Effector memory CD4-positive, alpha-beta T cell (primary cell): ENCODE measurements around the gene SPRR5.

Experiments
- DNase-seq, 3 donors: peaks; one replicate each; pipeline ENCODE4 v3.0.0-alpha.2; 2020
- H3K27ac ChIP-seq: 2 replicates; pipeline ENCODE4 v1.7.0; 2013; ENCODE audit warnings: mild to moderate bottlenecking, low read length, moderate library complexity; ENCODE audit not compliant: insufficient read depth, poor library complexity, severe bottlenecking
- H3K27me3 ChIP-seq: replicated peaks from 2 replicates; pipeline ENCODE4 v1.7.0; 2013; ENCODE audit warnings: mild to moderate bottlenecking, low read length; ENCODE audit not compliant: insufficient read depth, control insufficient read depth, poor library complexity, severe bottlenecking
- H3K36me3 ChIP-seq: 2 replicates; pipeline ENCODE4 v1.7.0; 2013; ENCODE audit warnings: mild to moderate bottlenecking, low read length, moderate library complexity; ENCODE audit not compliant: control insufficient read depth, insufficient read depth
- H3K4me1 ChIP-seq: 2 replicates; pipeline ENCODE4 v1.7.0; 2013; ENCODE audit warnings: low read length, mild to moderate bottlenecking; ENCODE audit not compliant: control insufficient read depth, insufficient read depth, poor library complexity, severe bottlenecking
- H3K4me3 ChIP-seq: 2 replicates; pipeline ENCODE4 v1.7.0; 2013; ENCODE audit warnings: low read length, low read depth, mild to moderate bottlenecking; ENCODE audit not compliant: insufficient read depth, poor library complexity, severe bottlenecking
- H3K9me3 ChIP-seq: 2 replicates; pipeline ENCODE4 v1.7.0; 2013; ENCODE audit warnings: mild to moderate bottlenecking, low read length, moderate library complexity; ENCODE audit not compliant: control insufficient read depth

Gene SPRR5

GRCh38 chr1:152977614-152978013, 30.6 kb downstream of the SPRR5 start:
- Histone ChIP-seq H3K36me3 (no peaks in the 10 kb centered on the region), H3K4me1 (no peaks in the 10 kb centered on the region), H3K27me3 (no peaks in the 10 kb centered on the region), H3K9me3 (no peaks in the 10 kb centered on the region), H3K4me3 (no peak overlapping the region), H3K27ac (no peak overlapping the region)
- DNase-seq: no peak

GRCh38 chr1:152980676-152981075, 33.7 kb downstream of the SPRR5 start:
- no peak overlapping the region for H3K4me3 ChIP-seq
- no peak overlapping the region for H3K27ac ChIP-seq
- no peaks in the 10 kb centered on the region for H3K4me1 ChIP-seq
- no peaks in the 10 kb centered on the region for H3K36me3 ChIP-seq
- H3K9me3 ChIP-seq: no peaks in the 10 kb centered on the region
- no peaks in the 10 kb centered on the region for H3K27me3 ChIP-seq
- DNase-seq: no peak

- Histone ChIP-seq H3K9me3 (no peaks in the 10 kb centered on the region), H3K36me3 (no peaks in the 10 kb centered on the region), H3K27me3 (no peaks in the 10 kb centered on the region), H3K27ac (no peak overlapping the region), H3K4me1 (no peaks in the 10 kb centered on the region), H3K4me3 (no peak overlapping the region)
- no peak for DNase-seq
These were observed 34.3 kb downstream of the SPRR5 start for GRCh38 chr1:152981146-152981871.

- Histone ChIP-seq H3K4me1 (no peaks in the 10 kb centered on the region), H3K4me3 (no peak overlapping the region), H3K27ac (no peak overlapping the region), H3K9me3 (no peaks in the 10 kb centered on the region), H3K27me3 (no peaks in the 10 kb centered on the region), H3K36me3 (no peaks in the 10 kb centered on the region)
- no peak for DNase-seq
These were observed 35.1 kb downstream of the SPRR5 start for GRCh38 chr1:152982076-152982475.

GRCh38 chr1:152983234-152983633, 36.2 kb downstream of the SPRR5 start:
- Histone ChIP-seq H3K27ac (no peak overlapping the region), H3K4me1 (no peaks in the 10 kb centered on the region), H3K9me3 (no peaks in the 10 kb centered on the region), H3K36me3 (no peaks in the 10 kb centered on the region), H3K4me3 (no peak overlapping the region), H3K27me3 (no peaks in the 10 kb centered on the region)
- no peak for DNase-seq

GRCh38 chr1:152983743-152984142, 36.7 kb downstream of the SPRR5 start, which contains the start of gene SPRR1A:
SPRR1A (plus strand) TSS chr1:152984081; CDS start chr1:152985231, 1,150 bp downstream.
- no peaks in the 10 kb centered on the region for H3K27me3 ChIP-seq
- no peak for DNase-seq
- no peaks in the 10 kb centered on the region for H3K4me1 ChIP-seq
- no peak within 1 kb of the TSS for H3K4me3 ChIP-seq
- no peak within 1 kb of the TSS for H3K27ac ChIP-seq
- H3K36me3 ChIP-seq: no peaks in the 10 kb centered on the region
- no peaks in the 10 kb centered on the region for H3K9me3 ChIP-seq

GRCh38 chr1:152986578-152986977, 39.6 kb downstream of the SPRR5 start:
- Histone ChIP-seq H3K27me3 (no peaks in the 10 kb centered on the region), H3K4me3 (no peak overlapping the region), H3K9me3 (no peaks in the 10 kb centered on the region), H3K27ac (no peak overlapping the region), H3K36me3 (no peaks in the 10 kb centered on the region), H3K4me1 (no peaks in the 10 kb centered on the region)
- no peak for DNase-seq

GRCh38 chr1:152993186-152993585, 46.2 kb downstream of the SPRR5 start:
- H3K4me1 ChIP-seq: no peaks in the 10 kb centered on the region
- no peaks in the 10 kb centered on the region for H3K9me3 ChIP-seq
- no peak for DNase-seq
- no peak overlapping the region for H3K27ac ChIP-seq
- H3K27me3 ChIP-seq: no peaks in the 10 kb centered on the region
- no peak overlapping the region for H3K4me3 ChIP-seq
- no peaks in the 10 kb centered on the region for H3K36me3 ChIP-seq

GRCh38 chr1:152995842-152996241, 48.8 kb downstream of the SPRR5 start:
- Histone ChIP-seq H3K36me3 (no peaks in the 10 kb centered on the region), H3K9me3 (no peaks in the 10 kb centered on the region), H3K4me1 (no peaks in the 10 kb centered on the region), H3K27me3 (no peaks in the 10 kb centered on the region), H3K4me3 (no peak overlapping the region), H3K27ac (no peak overlapping the region)
- DNase-seq: no peak

GRCh38 chr1:152996633-152997400, 49.8 kb downstream of the SPRR5 start:
- H3K4me1 ChIP-seq: no peaks in the 10 kb centered on the region
- no peak overlapping the region for H3K27ac ChIP-seq
- H3K4me3 ChIP-seq: no peak overlapping the region
- no peak for DNase-seq
- no peaks in the 10 kb centered on the region for H3K27me3 ChIP-seq
- no peaks in the 10 kb centered on the region for H3K36me3 ChIP-seq
- H3K9me3 ChIP-seq: no peaks in the 10 kb centered on the region
